Breast epithelium (tissue), 4 donors: ENCODE data around the gene CLSTN2. TPM values are rescaled to one million over a fixed set of nuclear protein-coding genes. Genes with fewer than 3 reads are reported as not detected.

ENCODE experiments used
- DNase-seq, 2 donors: peaks; one replicate each; pipeline ENCODE4 v3.0.0-alpha.2; 2019; ENCODE audit warnings: low spot score in 2 of 2
- H3K27ac ChIP-seq, 2 donors: fragments of 200-600 bp; sonication (generic) in 1 of 2; one replicate each; pipeline ENCODE4 v1.5.1; 2016 to 2019; ENCODE audit warnings: mild to moderate bottlenecking in 1 of 2
- H3K27me3 ChIP-seq, 2 donors: fragments of 200-600 bp; sonication (generic) in 1 of 2; one replicate each; pipeline versions ENCODE4 v1.5.1 to v1.6.0; 2017 to 2019; ENCODE audit warnings: control low read depth in 1 of 2, mild to moderate bottlenecking in 1 of 2
- H3K36me3 ChIP-seq: fragments of 200-600 bp; one replicate; pipeline ENCODE4 v1.5.1; 2019
- H3K4me1 ChIP-seq, 2 donors: fragments of 200-600 bp; sonication (generic); one replicate each; pipeline ENCODE4 v1.5.1; 2016 to 2019; ENCODE audit warnings: control low read depth in 1 of 2
- H3K4me3 ChIP-seq, 3 donors: fragments of 200-600 bp; sonication (generic); 1 replicate in 2 of 3; 2 replicates in 1 of 3; pipeline ENCODE4 v1.5.1; 2016 to 2019; ENCODE audit warnings: mild to moderate bottlenecking in 3 of 3, moderate library complexity in 2 of 3
- H3K9me3 ChIP-seq, 2 donors: fragments of 200-600 bp; sonication (generic) in 1 of 2; one replicate each; pipeline ENCODE4 v1.5.1; 2016 to 2019; ENCODE audit warnings: control low read depth in 1 of 2
- POLR2A ChIP-seq: fragments of 450-650 bp; IDR thresholded peaks from one replicate; pipeline ENCODE4 v1.6.1; 2016; ENCODE audit warnings: antibody characterized with exemption, mild to moderate bottlenecking, moderate library complexity
- POLR2AphosphoS5 ChIP-seq, 3 donors: sonication (generic); formaldehyde crosslinking; IDR thresholded peaks; one replicate each; pipeline ENCODE4 v1.6.1; 2017; ENCODE audit warnings: antibody characterized with exemption in 3 of 3
- intact Hi-C: fragments of 100-400 bp; cut with DNase I; formaldehyde crosslinking; loops from one replicate; pipeline ENCODE4 v1.15.1; 2023; ENCODE audit warnings: low total_unique reads
- total RNA-seq, 3 donors: library from RNA; depleted of rRNA; stranded (reverse); fragments of >200 nt; gene quantifications; one replicate each; pipeline ENCODE4 v1.1.0, GENCODE V29; 2016
- TF ChIP-seq, protein P1 (sequence below), 3 donors: fragments of 450-650 bp; IDR thresholded peaks; one replicate each; pipeline ENCODE4 v1.5.1; 2016 to 2017; ENCODE audit warnings: antibody characterized with exemption in 3 of 3, mild to moderate bottlenecking in 3 of 3, moderate library complexity in 3 of 3

CLSTN2 gene
- total RNA-seq, 3 donors from 2014 or later = 15.5 to 75.5 (median 33.1) TPM

GRCh38 chr3:139916271-139916670, 18.7 kb upstream of the CLSTN2 start:
- intact Hi-C loops = no loop called here
- Histone ChIP-seq H3K4me3 (no peak overlapping the region), H3K36me3 (no peaks in the 10 kb centered on the region), H3K9me3 (no peaks in the 10 kb centered on the region), H3K27me3 (no peaks in the 10 kb centered on the region), H3K4me1 (no peaks in the 10 kb centered on the region), H3K27ac (peak overlapping the region in 1 of 2 donors; percentile 54)
- no peak for DNase-seq
- no peak for TF ChIP-seq POLR2AphosphoS5 (IDR thresholded peaks at IDR 0.05)
- TF ChIP-seq POLR2A = no peak
- TF ChIP-seq, protein P1, sequence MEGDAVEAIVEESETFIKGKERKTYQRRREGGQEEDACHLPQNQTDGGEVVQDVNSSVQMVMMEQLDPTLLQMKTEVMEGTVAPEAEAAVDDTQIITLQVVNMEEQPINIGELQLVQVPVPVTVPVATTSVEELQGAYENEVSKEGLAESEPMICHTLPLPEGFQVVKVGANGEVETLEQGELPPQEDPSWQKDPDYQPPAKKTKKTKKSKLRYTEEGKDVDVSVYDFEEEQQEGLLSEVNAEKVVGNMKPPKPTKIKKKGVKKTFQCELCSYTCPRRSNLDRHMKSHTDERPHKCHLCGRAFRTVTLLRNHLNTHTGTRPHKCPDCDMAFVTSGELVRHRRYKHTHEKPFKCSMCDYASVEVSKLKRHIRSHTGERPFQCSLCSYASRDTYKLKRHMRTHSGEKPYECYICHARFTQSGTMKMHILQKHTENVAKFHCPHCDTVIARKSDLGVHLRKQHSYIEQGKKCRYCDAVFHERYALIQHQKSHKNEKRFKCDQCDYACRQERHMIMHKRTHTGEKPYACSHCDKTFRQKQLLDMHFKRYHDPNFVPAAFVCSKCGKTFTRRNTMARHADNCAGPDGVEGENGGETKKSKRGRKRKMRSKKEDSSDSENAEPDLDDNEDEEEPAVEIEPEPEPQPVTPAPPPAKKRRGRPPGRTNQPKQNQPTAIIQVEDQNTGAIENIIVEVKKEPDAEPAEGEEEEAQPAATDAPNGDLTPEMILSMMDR (IDR thresholded peaks at IDR 0.05) = no peak

- H3K9me3 ChIP-seq = no peaks in the 10 kb centered on the region
- H3K4me3 ChIP-seq = no peak overlapping the region
- H3K36me3 ChIP-seq = no peaks in the 10 kb centered on the region
- no peaks in the 10 kb centered on the region for H3K4me1 ChIP-seq
- DNase-seq = no peak
- H3K27me3 ChIP-seq = no peaks in the 10 kb centered on the region
- intact Hi-C loops = no loop called here
- no peak for TF ChIP-seq POLR2A
- no peak for TF ChIP-seq POLR2AphosphoS5 (IDR thresholded peaks at IDR 0.05)
- TF ChIP-seq, protein P1 (IDR thresholded peaks at IDR 0.05) = no peak
- peak overlapping the region; percentile 54 to 69 for H3K27ac ChIP-seq
Observed at GRCh38 chr3:139917226-139917785, 17.7 kb upstream of the CLSTN2 start.

DNA sequence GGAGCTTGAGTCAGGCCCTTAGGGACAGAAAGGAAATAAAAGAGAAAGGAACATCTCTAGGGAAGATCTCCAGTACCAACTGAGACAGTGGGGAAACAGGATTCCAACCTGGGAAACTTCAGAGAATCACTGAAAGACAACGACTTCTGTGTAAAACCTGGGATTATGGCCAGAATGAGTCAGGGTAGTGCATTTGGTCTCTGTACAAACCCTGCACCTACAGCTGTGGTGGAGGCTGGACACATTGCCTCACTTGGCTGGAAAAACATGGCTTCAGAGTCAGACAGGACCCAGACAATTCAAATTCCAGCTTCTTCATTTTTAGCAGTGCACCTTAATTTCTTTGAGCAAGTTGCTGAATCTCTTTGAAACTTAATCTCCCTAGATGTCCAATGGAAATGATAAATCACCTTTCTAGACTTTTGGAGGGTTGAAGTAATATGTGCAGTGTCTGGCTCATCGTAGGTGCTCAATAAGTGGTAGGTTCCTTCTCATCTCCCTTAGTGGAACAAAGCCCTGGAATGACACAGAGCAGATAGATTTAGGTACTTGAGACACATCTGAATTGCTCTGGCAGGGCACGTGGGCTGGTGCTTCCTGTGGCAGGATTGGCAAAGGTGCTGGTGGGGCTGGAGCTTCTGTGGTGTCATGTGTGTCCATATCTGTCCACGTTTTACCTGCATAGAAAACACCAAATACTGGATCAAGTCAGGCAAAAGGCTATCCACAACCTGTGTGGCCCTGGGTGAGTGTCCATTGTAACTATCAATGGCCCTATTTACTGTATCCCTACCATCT, 6.1 kb upstream of the CLSTN2 start:
- H3K27ac ChIP-seq = no peak overlapping the region
- no peak overlapping the region for H3K4me3 ChIP-seq
- DNase-seq = no peak
- H3K36me3 ChIP-seq = no peaks in the 10 kb centered on the region
- no peaks in the 10 kb centered on the region for H3K4me1 ChIP-seq
- intact Hi-C loops = no loop called here
- no peaks in the 10 kb centered on the region for H3K27me3 ChIP-seq
- no peaks in the 10 kb centered on the region for H3K9me3 ChIP-seq
- no peak for TF ChIP-seq POLR2AphosphoS5 (IDR thresholded peaks at IDR 0.05)
- TF ChIP-seq, protein P1 (IDR thresholded peaks at IDR 0.05) = no peak
- TF ChIP-seq POLR2A = no peak

- no peak overlapping the region for H3K4me3 ChIP-seq
- TF ChIP-seq POLR2AphosphoS5 (IDR thresholded peaks at IDR 0.05) = no peak
- TF ChIP-seq, protein P1 (IDR thresholded peaks at IDR 0.05) = no peak
- no peak for TF ChIP-seq POLR2A
- no peak for DNase-seq
- H3K27ac ChIP-seq = no peak overlapping the region
- H3K4me1 ChIP-seq = no peaks in the 10 kb centered on the region
- intact Hi-C loops = no loop called here
- peaks cover 4 to 10% of the 10 kb centered on the region in 2 donors for H3K27me3 ChIP-seq
- H3K36me3 ChIP-seq = no peaks in the 10 kb centered on the region
- no peaks in the 10 kb centered on the region for H3K9me3 ChIP-seq
Observed at GRCh38 chr3:139930211-139930610, 4.8 kb upstream of the CLSTN2 start.

DNA sequence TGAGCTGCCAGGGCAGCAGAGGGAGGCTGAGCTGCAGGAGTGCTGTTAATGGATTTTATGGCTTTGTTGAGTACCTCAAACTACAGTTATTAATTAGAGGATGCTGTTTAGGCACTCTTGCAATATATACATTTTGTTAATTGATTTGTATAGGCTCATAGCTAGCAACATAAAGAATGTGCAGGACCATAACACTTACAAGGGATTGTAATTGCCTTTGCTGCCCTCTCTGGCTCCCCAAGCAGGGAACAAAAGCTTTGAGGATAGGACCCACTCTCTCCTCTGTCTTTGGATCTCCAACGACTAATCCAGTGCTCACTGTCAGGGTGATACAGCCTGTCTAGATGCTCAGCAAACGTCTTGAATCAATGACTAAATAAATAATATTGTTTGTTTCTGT, 1.2 kb upstream of the CLSTN2 start:
- Histone ChIP-seq H3K4me1 (no peaks in the 10 kb centered on the region), H3K9me3 (no peaks in the 10 kb centered on the region), H3K27ac (no peak overlapping the region), H3K36me3 (no peaks in the 10 kb centered on the region), H3K27me3 (peaks cover 4 to 30% of the 10 kb centered on the region in 2 donors), H3K4me3 (no peak overlapping the region)
- DNase-seq = no peak
- TF ChIP-seq POLR2A (no peak), POLR2AphosphoS5 (IDR thresholded peaks at IDR 0.05) (no peak)
- TF ChIP-seq, protein P1 (IDR thresholded peaks at IDR 0.05) = no peak
- intact Hi-C loops = no loop called here
